Measurements from ENCODE around the gene SH3BP2.

The SH3BP2 gene

GRCh38 chr4:2807571-2807970 is 14.7 kb downstream of the SH3BP2 start:
- no peak overlapping the region for H3K27ac ChIP-seq (ENCODE audit: low read depth, low read length, severe bottlenecking)
- no peaks in the 10 kb centered on the region for H3K36me3 ChIP-seq (ENCODE audit: control insufficient read depth, insufficient read depth, low read length)
- 96% methylated on average over 11 to 13 of the region's 13 CpGs for WGBS, 2 experiments (ENCODE audit: insufficient coverage in 2 of 2)
- H3K9me3 ChIP-seq (ENCODE audit: control insufficient read depth, low read length) = no peaks in the 10 kb centered on the region
- peaks cover 11% of the 10 kb centered on the region for H3K4me1 ChIP-seq (ENCODE audit: control insufficient read depth, insufficient read depth, low read length, poor library complexity, severe bottlenecking)
- H3K4me3 ChIP-seq (ENCODE audit: extremely low read depth, insufficient read depth, low read length, poor library complexity, severe bottlenecking) = no peak overlapping the region

DNA sequence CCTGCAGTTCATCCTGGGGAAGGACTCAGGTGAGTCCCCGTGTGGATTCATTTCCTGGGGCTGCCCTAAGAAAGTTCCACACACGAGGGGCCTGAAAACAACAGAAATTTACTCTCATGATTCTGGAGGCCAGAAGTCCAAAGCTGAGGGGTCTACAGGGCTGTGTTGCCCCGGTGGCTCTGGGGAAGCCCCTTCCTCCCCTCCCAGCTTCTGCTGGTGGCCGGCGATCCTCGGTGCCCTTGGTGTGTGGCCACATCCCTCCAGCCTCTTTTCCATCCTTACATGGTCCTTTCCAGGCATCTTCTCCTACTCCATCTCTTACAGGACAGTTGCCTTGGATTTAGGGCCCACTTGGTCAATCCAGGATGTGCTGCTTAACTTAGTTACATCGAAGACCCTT is 15.1 kb downstream of the SH3BP2 start:
- Histone ChIP-seq H3K9me3 (ENCODE audit: control insufficient read depth, low read length) (no peaks in the 10 kb centered on the region), H3K36me3 (ENCODE audit: control insufficient read depth, insufficient read depth, low read length) (no peaks in the 10 kb centered on the region), H3K27ac (ENCODE audit: low read depth, low read length, severe bottlenecking) (no peak overlapping the region), H3K4me3 (ENCODE audit: extremely low read depth, insufficient read depth, low read length, poor library complexity, severe bottlenecking) (no peak overlapping the region), H3K4me1 (ENCODE audit: control insufficient read depth, insufficient read depth, low read length, poor library complexity, severe bottlenecking) (peaks cover 11% of the 10 kb centered on the region)
- WGBS, 2 experiments (ENCODE audit: insufficient coverage in 2 of 2) = 85 to 97% methylated on average over 7 of the region's 7 CpGs

GRCh38 chr4:2809610-2810180 is 16.8 kb downstream of the SH3BP2 start:
- no peak overlapping the region for H3K27ac ChIP-seq (ENCODE audit: low read depth, low read length, severe bottlenecking)
- no peak overlapping the region for H3K4me3 ChIP-seq (ENCODE audit: extremely low read depth, insufficient read depth, low read length, poor library complexity, severe bottlenecking)
- H3K4me1 ChIP-seq (ENCODE audit: control insufficient read depth, insufficient read depth, low read length, poor library complexity, severe bottlenecking) = peaks cover 11% of the 10 kb centered on the region
- 81 to 86% methylated on average over 10 of the region's 10 CpGs for WGBS, 2 experiments (ENCODE audit: insufficient coverage in 2 of 2)
- H3K36me3 ChIP-seq (ENCODE audit: control insufficient read depth, insufficient read depth, low read length) = no peaks in the 10 kb centered on the region
- H3K9me3 ChIP-seq (ENCODE audit: control insufficient read depth, low read length) = no peaks in the 10 kb centered on the region

DNA sequence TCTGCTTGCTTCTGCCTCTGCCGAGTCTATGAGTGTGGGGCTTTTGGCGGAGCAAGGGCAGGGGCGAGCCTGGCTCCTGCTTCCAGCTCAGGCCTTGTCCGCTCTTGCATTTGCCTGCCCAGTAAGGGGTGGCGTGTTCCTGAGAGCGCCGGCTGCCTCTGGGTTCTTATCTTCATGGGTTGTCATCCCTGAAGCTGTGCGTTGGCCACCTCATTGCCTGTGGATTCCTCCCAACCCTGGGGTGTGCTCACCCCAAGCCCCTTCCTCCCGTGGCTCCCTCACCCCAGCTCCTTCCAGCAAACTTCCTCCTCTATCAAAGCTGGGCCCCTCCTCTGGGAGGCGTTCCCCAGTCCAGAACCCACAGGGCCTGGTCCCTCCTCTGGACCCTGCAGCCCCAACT is 17.5 kb downstream of the SH3BP2 start:
- peaks cover 11% of the 10 kb centered on the region for H3K4me1 ChIP-seq (ENCODE audit: control insufficient read depth, insufficient read depth, low read length, poor library complexity, severe bottlenecking)
- no peak overlapping the region for H3K4me3 ChIP-seq (ENCODE audit: extremely low read depth, insufficient read depth, low read length, poor library complexity, severe bottlenecking)
- H3K36me3 ChIP-seq (ENCODE audit: control insufficient read depth, insufficient read depth, low read length) = peaks cover under 1% of the 10 kb centered on the region
- H3K9me3 ChIP-seq (ENCODE audit: control insufficient read depth, low read length) = no peaks in the 10 kb centered on the region
- no peak overlapping the region for H3K27ac ChIP-seq (ENCODE audit: low read depth, low read length, severe bottlenecking)
- 93 to 96% methylated on average over 10 of the region's 10 CpGs for WGBS, 2 experiments (ENCODE audit: insufficient coverage in 2 of 2)

GRCh38 chr4:2811830-2812611 is 19.1 kb downstream of the SH3BP2 start:
- H3K9me3 ChIP-seq (ENCODE audit: control insufficient read depth, low read length) = peaks cover 4% of the 10 kb centered on the region
- peak overlapping the region; percentile 12 for H3K4me3 ChIP-seq (ENCODE audit: extremely low read depth, insufficient read depth, low read length, poor library complexity, severe bottlenecking)
- peaks cover 11% of the 10 kb centered on the region for H3K4me1 ChIP-seq (ENCODE audit: control insufficient read depth, insufficient read depth, low read length, poor library complexity, severe bottlenecking)
- peaks cover 9% of the 10 kb centered on the region for H3K36me3 ChIP-seq (ENCODE audit: control insufficient read depth, insufficient read depth, low read length)
- WGBS, 2 experiments (ENCODE audit: insufficient coverage in 2 of 2) = 74 to 80% methylated on average over 21 of the region's 21 CpGs
- peak overlapping the region; percentile 43 for H3K27ac ChIP-seq (ENCODE audit: low read depth, low read length, severe bottlenecking)

- Histone ChIP-seq H3K4me3 (ENCODE audit: extremely low read depth, insufficient read depth, low read length, poor library complexity, severe bottlenecking) (no peak overlapping the region), H3K4me1 (ENCODE audit: control insufficient read depth, insufficient read depth, low read length, poor library complexity, severe bottlenecking) (peaks cover 11% of the 10 kb centered on the region), H3K36me3 (ENCODE audit: control insufficient read depth, insufficient read depth, low read length) (peaks cover 9% of the 10 kb centered on the region), H3K9me3 (ENCODE audit: control insufficient read depth, low read length) (peaks cover 6% of the 10 kb centered on the region), H3K27ac (ENCODE audit: low read depth, low read length, severe bottlenecking) (no peak overlapping the region)
- WGBS, 2 experiments (ENCODE audit: insufficient coverage in 2 of 2) = 84 to 88% methylated on average over 13 to 15 of the region's 20 CpGs
Measured at GRCh38 chr4:2812612-2813354, 19.9 kb downstream of the SH3BP2 start.

- H3K9me3 ChIP-seq (ENCODE audit: control insufficient read depth, low read length) = peaks cover 6% of the 10 kb centered on the region
- 95 to 96% methylated on average over 14 to 15 of the region's 17 CpGs for WGBS, 2 experiments (ENCODE audit: insufficient coverage in 2 of 2)
- H3K27ac ChIP-seq (ENCODE audit: low read depth, low read length, severe bottlenecking) = no peak overlapping the region
- H3K36me3 ChIP-seq (ENCODE audit: control insufficient read depth, insufficient read depth, low read length) = peaks cover 9% of the 10 kb centered on the region
- no peak overlapping the region for H3K4me3 ChIP-seq (ENCODE audit: extremely low read depth, insufficient read depth, low read length, poor library complexity, severe bottlenecking)
- H3K4me1 ChIP-seq (ENCODE audit: control insufficient read depth, insufficient read depth, low read length, poor library complexity, severe bottlenecking) = peaks cover 11% of the 10 kb centered on the region
Measured at GRCh38 chr4:2813446-2814405, 20.8 kb downstream of the SH3BP2 start.

GRCh38 chr4:2814627-2815270 is 21.9 kb downstream of the SH3BP2 start:
- H3K9me3 ChIP-seq (ENCODE audit: control insufficient read depth, low read length) = peaks cover 6% of the 10 kb centered on the region
- H3K27ac ChIP-seq (ENCODE audit: low read depth, low read length, severe bottlenecking) = no peak overlapping the region
- peaks cover 11% of the 10 kb centered on the region for H3K4me1 ChIP-seq (ENCODE audit: control insufficient read depth, insufficient read depth, low read length, poor library complexity, severe bottlenecking)
- no peak overlapping the region for H3K4me3 ChIP-seq (ENCODE audit: extremely low read depth, insufficient read depth, low read length, poor library complexity, severe bottlenecking)
- peaks cover 10% of the 10 kb centered on the region for H3K36me3 ChIP-seq (ENCODE audit: control insufficient read depth, insufficient read depth, low read length)
- 86% methylated on average over 5 of the region's 7 CpGs; no CpG with 5 or more reads in 1 of the 2 experiments for WGBS, 2 experiments (ENCODE audit: insufficient coverage in 2 of 2)

- Histone ChIP-seq H3K4me1 (ENCODE audit: control insufficient read depth, insufficient read depth, low read length, poor library complexity, severe bottlenecking) (peaks cover 9% of the 10 kb centered on the region), H3K27ac (ENCODE audit: low read depth, low read length, severe bottlenecking) (no peak overlapping the region), H3K9me3 (ENCODE audit: control insufficient read depth, low read length) (peaks cover 6% of the 10 kb centered on the region), H3K4me3 (ENCODE audit: extremely low read depth, insufficient read depth, low read length, poor library complexity, severe bottlenecking) (no peak overlapping the region), H3K36me3 (ENCODE audit: control insufficient read depth, insufficient read depth, low read length) (peaks cover 22% of the 10 kb centered on the region)
- WGBS, 2 experiments (ENCODE audit: insufficient coverage in 2 of 2) = no CpG with 5 or more reads among the region's 1 CpG
Measured at GRCh38 chr4:2816401-2816954, 23.6 kb downstream of the SH3BP2 start.
